ENCODE results near the gene PAK1.
A peak's percentile ranks its signal among the peaks of the same experiment; 100 is the strongest.

Gene PAK1

DNA sequence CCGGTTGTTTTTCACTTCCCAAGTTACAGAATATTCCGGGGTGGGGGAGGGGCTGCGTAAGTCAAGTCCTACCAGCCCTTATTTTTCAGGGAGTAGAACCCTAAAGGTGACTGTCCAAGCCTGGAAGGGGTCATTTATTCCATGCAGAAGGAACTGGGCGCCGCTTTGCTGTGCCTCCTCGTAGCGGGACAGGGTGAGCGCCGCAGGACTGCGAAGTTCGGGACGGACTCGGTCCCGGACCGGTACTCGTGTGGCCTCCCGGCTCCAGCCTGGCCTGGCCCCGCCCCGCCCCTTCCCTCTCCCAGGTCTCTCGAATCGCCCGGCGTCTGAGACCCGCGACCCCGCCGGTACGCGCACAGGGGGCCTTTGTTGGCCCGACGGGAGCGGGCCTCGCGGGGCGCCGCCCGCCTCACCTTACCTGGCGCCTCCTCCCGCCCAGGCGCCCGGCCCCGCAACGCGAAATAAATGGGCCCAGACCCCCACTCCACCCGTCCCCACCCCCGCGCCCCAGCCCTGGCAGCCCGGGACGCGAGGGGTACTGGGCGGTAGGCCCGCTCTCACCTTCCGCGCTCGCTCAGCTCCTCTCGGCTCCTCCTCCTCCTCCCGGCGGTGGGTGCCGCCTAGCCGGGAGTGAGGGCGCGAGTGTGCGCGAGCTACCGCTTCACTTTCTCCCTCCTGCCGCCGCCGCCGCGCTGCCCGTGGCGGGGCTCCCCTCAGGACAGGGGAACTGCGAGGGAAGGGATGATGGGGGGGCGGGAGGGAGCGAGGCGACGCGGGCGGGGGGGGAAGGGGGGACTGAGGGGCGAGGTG is 698 bp downstream of the PAK1 start:
- DNase-seq (ENCODE audit: low spot score) = peak; percentile 12

DNA sequence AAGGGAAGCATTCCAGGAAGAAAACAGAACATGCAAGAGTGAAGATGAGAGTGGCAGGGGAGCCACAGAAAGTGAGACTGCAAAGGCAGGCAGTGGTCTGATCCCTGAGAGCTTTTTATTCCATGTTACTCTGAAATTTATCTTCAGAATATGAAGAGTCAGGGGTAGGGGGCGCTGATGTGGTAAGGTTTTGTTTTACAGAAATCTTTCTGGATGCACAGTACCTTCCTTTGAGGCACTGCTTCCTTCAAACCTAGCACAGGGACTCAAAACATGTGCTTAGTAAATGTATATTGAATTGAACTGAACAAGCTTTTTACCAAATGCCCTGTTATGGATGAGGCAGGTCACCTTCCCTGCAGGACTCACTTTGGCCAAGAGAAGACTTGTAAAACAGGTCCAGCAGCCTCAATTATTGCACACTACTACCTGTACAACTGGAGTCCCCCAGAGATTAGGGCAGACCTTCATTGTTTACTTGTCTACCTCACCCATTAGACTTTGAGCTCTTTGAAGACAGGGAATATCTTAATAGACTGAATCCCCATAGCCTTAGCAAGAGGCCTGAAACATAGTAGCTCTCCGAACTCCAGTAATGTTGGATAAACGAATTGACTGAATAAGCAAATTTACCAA is 2.2 kb downstream of the PAK1 start:
- no peak for DNase-seq (ENCODE audit: low spot score)

DNA sequence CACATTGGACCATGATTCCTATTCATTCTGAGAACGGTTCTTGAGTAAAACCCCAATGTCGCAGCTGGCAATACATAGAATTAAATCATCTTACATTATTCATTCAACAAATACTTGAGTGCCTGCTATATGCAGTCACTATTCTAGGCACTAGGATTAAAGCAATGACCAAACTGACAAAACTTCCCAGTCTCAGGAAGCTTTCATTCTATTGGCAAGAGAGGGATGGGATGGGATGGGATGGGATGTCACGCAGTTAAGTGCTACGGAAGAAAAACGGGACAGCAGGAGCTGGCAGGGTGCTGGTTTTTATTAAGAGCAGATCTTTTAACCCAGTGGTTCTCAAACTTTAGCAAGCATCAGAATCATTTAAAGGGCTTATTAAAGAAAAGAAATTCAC is 2.9 kb downstream of the PAK1 start:
- no peak for DNase-seq (ENCODE audit: low spot score)

DNA sequence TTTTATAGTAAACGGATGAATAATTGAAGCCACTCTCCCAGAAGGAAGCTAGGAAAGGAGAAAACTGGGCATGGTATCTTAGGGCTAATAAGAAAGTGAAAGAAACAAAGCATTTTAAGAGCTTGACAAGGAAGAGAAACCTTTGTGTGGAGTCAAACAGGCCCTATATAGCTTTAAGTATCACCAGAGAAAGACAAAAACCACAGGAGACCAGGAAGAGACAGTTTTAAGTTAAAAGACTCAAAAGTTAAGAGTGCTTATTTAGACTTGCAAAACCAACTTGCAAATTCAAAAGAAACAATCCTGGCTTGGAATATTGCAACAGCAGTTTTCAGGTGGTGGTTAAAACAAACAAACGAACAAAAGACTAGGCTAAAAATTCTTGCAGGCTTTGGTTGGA is 3.4 kb downstream of the PAK1 start:
- no peak for DNase-seq (ENCODE audit: low spot score)

DNA sequence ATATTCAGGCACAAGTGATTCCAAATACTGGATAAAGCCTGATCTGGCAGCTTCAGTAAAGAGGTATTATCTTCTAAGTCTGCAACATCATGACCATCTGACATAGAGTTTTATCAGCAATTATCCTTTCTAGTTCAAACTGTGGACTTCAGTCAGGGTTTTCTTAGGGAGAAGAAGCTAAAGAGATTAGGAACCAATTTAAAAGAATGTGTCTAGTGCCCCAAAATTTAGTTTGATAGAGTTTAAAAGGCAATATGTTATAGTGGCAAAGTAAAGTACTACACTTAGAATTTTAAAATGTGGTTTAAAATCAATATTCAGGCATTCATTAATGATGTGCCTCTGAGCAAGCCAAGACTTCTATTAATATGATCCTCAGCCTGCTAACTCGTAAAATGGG is 5.4 kb downstream of the PAK1 start:
- DNase-seq (ENCODE audit: low spot score) = no peak

DNA sequence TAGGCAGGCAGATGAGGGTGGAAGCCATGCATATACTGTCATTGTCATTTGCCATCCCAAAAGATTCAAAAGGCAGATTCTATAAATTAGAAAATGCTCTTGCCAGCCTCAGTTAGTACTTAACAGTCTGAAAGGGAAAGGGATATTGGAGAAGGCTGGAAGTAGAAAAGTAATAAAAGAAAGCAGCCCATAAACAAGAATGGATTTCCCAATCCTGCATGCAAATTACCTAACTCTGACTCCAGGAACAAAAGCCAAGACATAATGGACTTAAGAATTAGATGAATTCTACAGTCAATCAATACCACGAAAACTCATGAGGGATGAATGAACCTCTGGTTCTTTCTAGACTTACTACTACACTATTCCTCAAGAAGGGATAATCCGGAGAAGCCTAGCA is 5.9 kb downstream of the PAK1 start:
- DNase-seq (ENCODE audit: low spot score) = no peak

DNA sequence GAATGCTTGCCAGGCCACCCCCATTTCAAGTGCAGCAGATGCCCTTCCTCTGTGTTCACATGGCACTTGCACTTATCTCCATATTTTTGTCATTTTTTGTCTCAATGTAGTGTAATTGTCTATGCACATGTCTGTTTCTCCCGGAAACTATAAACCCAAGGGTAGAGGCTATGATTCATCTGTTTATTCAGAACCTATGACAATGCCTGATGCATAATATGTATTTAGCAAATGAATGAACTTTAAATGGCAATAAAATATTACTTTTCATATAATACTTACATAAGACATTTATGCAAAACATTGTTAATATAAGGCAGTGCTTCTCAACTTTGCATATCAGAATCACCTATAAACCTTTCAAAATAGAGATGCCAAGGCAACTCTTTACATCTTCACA is 6.7 kb downstream of the PAK1 start:
- DNase-seq (ENCODE audit: low spot score) = no peak

DNA sequence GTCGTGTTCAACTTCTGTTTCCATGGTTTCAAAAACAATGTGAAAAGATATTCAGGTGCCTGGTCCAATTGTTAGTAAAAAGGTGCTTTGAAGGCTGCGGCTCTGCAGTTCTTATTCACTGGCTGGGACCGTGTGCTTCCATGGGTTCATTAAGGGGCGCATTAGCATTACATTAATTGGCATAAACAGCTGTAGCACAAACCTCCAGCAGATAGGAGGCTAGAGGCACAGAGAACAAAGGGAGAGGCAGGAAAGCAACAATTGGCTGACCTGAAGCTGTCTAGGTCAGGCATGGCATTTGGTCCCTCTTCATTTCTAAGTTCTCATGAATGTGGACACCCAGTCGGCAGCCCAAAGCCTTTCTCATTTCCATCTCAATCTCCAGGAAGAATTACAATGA is 16.6 kb downstream of the PAK1 start:
- no peak for DNase-seq (ENCODE audit: low spot score)

DNA sequence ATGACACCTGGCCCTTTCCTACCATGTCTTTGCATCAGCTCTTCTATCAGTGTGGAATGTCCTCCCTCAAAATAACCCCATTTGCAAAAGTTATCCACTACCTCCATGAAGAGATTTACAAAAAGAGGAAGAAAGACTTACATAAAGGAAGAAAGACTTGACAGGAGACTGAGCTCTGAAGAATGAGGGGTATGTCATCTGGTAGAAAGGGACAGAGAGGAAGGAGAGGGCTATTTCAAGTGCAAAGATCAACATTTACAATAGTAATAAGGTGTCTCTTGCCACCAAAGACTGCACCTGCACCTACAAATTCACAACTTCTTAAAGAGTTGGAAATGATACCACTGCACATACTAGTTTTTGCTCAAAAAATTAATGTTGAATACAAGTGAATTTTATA is 18.2 kb downstream of the PAK1 start:
- DNase-seq (ENCODE audit: low spot score) = no peak

DNA sequence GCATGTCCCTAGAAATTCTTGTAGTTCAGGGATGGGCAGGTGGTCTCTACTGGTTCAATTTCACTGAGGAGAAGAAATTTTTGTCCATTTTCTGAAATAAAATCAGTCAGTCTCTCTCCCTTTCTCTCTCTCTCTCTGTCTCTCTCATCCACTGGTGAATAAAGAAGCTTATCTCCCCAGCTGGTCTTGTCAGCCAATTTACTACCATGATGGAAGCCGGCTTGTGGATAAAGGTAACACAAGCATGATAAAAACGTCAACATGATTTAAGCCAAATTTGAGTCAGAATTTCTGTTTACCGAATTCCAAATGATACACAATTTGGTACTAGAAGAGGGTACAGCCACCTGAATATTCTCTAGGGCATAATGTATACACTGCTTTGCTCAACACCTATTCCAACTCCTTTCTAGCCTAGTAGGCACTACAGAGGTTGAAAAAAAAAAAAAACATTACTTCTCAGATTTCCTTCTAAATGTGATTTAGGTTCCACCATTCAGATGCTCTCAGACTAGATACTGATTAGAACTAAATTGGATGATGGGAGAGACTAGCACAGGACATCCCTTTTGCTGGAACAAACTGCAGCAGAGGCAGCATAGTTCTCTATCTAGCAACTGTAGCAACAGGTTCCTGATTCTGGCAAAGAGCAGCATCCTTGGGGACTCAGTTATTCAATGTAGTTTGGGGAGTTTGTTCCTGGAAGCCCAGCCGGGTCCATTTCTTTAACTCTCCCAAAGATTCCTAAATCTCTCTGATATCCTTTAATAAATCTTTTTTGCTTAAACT is 18.8 kb downstream of the PAK1 start:
- DNase-seq (ENCODE audit: low spot score) = no peak

DNA sequence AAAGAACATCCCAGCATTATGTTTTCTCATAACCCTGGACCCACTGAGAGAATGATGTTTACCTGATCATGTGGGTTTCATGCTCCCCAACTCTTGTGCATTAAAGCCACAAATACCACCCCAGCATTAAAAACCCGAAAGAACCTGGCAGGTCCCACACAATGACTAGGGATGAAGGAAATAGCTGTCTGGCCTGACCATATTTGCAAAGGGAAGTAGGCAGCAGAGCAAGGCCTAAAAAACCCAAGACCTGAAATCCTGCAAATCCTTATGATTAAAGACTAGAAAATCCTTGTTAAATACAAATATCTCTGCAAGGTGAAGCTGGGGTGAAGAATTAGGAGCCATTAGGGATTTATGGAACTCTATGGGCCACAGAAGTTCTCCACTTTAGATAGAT is 23.7 kb downstream of the PAK1 start:
- DNase-seq (ENCODE audit: low spot score) = no peak

DNA sequence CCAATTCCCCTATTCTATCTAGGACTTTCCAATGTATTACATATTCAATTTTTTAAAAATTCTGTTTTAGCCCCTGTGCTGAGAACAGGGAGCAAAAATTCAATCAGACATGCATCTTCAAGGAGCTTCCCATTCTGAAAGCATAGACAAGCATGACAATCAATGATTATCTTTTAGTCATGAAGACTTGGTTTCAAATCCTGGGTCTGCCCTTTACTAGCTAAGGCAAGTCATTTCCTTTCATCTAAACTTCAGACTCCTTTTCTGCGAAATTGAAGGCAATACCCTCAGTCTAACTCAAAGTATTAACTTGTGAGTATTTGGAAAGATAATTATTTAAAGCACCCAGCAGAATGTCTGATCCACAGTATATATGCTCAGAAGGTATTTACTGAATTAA is 24.1 kb downstream of the PAK1 start:
- no peak for DNase-seq (ENCODE audit: low spot score)

DNA sequence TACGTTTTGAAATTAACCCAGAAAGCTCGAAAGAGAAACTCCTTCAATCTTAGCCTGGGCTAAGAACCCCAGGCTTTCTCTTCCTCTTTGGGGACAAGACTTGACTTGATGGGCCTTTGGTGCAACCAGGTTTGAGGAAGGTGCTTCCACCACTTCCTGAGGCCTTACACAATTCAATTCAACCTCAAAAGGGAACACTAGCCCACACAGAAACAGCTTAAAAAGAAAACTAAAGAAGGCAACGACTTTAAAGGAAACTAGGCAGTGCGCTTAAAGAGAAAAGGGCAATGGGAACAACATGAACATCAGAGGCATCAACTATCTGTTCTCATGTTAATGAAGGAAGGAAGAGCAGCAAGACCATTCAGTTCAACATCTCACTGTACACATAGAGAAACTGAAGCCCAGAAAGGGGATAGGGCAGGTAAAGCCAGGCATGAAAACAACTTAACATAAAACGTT is 24.8 kb downstream of the PAK1 start:
- DNase-seq (ENCODE audit: low spot score) = no peak

DNA sequence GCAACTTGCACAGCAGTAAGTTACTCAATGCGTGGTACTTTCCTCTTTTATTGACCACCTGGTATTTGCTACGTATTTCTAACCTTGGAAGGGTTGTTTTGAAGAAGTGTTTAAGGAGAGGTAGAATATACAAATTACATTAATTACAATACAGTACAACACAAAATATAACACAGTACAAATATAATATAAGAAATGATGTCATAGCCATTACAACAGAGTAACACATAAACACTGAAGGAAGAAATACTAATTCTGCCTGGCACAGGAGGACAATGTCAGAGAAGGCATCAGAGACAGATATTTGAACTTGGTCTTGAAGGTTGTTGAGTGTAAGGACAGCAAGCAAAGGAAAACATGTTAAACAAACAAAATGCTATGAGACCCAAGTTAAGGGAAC is 25.6 kb downstream of the PAK1 start:
- DNase-seq (ENCODE audit: low spot score) = no peak

DNA sequence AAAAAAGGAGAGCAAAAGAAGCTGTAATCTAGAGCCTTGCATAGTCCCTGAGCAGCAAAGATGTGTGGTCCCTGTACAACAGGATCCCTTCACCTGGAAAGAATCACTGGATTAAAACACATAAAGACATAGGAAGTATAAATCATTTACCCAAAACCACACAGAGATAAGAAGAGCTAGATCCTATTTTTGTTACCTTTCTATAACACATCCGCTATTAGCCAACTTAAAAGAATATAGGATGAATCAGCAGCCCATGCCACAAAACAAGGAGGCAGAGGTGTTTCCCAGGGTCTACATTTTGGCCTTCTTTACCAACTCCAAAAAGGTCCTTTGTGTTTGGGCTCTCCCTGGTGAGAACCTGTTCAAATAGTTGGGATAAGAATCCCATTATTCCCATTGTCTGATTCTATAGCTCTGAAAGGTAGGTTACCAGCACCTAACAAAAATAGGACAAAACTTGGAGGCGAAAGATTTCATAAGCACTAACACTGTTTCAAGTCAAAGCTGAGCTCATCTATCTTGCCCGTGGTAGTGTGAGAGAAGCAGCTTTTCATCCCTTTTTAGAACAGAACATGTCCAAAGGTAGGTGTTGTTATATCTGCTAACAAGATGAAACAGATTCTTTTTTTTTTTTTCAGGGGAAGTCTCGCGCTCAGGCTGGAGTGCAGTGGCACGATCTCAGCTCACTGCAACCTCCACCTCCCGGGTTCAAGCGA is 26.8 kb downstream of the PAK1 start:
- DNase-seq (ENCODE audit: low spot score) = no peak

DNA sequence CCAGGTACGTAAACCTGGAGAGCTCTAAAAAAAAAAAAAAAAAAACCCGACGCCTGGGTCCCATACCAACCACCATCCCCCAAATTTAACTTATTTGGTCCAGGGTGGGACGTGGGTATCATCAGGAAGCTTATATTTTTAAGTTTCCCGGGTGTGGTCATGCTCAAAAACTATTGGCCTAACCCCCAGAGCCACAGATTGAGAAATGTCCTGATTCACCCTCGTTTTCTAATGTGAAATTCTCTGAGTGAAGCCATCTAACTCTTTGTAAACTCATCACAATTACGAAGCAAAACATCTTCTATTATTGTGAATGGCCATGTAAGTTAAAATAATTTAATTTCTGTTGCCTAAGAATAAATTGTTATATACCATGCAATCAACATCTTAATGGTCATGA is 29.6 kb downstream of the PAK1 start:
- peak; percentile 7 for DNase-seq (ENCODE audit: low spot score)

DNA sequence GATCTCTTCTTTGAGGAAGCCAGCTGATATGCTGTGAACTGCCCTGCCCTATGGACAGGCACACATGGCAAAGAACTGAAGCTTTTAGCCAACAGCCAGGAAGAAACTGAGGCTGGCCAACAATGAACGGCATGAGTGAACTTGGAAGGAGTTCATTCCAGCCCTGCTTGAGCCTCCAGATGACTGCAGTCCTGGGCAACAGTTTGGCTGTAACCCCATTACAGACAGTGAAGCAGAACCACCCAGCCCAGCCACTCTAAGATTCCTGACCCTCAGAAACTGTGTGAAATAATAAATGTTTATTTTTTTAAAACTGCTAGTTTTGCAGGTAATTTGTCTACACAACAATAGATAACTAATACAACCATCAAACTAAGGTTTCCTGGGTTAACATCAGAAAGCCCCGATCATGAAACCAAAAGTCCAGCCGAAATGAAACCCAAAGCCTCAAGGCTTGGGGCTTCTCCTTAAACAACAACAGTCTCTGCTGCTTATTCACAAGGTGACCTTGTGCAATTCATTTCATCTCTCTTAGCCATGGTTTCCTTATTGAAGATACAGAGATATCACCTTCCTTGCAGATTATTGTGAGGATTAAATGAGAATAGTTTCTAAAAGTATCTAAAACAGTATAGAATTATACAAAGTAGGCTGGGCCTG is 31.4 kb downstream of the PAK1 start:
- no peak for DNase-seq (ENCODE audit: low spot score)

DNA sequence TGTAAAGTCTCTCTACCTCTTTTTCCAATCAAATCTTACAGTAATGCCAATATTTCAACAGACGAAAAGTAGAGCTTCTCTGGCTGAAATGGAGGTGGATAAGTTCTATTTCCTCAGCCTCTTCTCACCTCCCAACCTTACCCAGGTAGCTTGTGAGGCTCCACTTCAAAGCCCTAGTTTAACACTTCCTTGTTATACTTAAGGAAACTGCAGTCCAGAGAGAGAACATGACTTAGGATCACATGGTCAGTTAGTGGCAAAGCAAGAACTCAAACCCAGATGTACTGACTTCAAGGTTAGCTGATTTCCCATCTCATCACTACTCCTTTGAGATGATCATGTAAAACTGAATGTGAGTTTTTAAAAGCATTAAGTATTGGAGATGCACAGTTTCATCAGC is 32.5 kb downstream of the PAK1 start:
- no peak for DNase-seq (ENCODE audit: low spot score)

DNA sequence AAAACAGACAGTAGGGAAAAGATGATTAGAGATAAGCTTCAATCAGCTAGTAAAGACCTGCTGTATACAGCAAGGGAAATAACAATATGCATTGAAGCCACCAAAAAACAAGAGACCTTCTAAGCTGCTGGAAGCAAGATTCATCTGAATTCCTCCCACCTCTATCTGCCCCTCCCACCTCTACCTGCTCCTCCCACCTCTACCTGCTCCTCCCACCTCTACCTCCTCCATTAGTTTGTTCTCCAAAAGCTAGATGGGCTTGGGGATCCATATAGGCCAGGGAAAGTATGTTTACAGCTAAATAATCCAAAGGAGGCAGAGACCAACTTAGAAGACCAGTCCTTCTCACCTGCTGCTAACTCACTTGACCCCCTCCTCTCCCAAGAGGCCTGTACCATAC is 33.2 kb downstream of the PAK1 start:
- DNase-seq (ENCODE audit: low spot score) = no peak

DNA sequence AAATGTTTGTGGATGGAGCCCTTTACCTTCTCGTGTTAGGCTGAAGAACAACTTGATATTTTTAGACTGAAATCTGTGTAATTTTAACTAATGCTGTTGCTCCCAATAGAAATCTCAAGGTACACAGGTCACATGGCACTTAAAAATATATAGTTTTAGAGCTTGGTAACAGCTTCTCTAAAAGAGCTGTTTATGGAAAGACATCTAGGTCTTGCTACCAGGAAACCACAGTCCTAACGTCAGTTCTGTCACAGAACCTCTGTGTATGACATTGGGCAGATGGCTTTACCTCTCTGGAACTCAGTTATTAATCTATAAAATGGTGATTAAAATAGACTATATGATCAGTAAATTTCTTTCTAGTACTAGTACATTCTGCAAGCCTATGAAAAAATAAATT is 35.4 kb downstream of the PAK1 start:
- no peak for DNase-seq (ENCODE audit: low spot score)

DNA sequence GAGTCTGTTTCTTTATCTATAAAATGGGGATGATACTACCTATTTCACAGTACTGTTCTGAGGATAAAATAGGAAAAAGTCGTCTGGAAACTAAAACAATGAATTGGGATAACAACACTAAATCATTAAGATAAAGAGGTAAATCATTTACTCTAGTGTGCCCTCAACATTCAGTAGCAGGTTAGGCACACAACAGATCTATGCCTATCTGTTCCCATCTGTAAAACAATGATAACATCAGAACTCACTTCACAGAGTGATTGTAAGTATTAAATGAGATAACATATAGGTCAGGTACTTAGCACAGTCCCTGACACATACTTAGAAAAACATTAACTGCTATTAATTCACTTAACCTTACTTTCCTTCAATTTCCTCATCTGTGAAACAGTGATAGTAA is 36.9 kb downstream of the PAK1 start:
- DNase-seq (ENCODE audit: low spot score) = no peak

DNA sequence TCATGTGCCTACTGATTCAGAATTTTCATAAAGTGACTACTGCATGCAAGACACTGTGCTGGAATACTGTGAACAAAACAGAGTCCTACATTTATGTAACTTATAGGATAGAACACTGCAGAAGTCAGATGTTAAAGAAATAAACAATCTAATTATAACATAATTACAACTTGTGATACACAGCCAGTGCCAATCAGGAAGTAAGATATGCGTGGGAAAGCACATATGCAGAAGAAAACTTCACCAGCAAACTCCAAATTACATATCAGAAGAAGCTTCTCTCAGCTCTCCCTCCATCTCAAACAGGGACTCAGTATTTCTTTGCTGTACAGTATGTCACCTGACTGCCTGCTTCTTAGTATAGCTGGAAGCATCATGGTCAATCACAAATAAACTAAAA is 37.4 kb downstream of the PAK1 start:
- DNase-seq (ENCODE audit: low spot score) = no peak
